IMR-90 (cell line): ENCODE measurements around the gene OMG. TPM values are rescaled to one million over a fixed set of nuclear protein-coding genes. Genes with fewer than 3 reads are reported as not detected.
"Not testable (repeated sequence)": the region's sequence is repeated elsewhere in the genome, so short reads cannot be mapped to it uniquely, and the experiment has no call there.

Experiments used
- ATAC-seq: fragments of 200-7000 bp; cut with Tn5 transposase; 2 replicates; pipeline ENCODE4 v1.9.1; 2020; ENCODE audit warnings: low read depth, mild to moderate bottlenecking, moderate library complexity
- BruUV-seq: library from RNA; stranded (reverse); fragments of 400-500 nt; replicated peaks from 2 replicates; lab custom pipeline; 2021; lab: Mats Ljungman, UMichigan
- CTCF ChIA-PET: fragments of 300-600 bp; formaldehyde crosslinking; extraction: SDS; loops from one replicate; lab custom pipeline; 2021; ENCODE audit warnings: antibody characterized with exemption; lab: Yijun Ruan, JAX
- POLR2A ChIA-PET: fragments of 300-600 bp; sonication (Branson Sonifier 250); formaldehyde crosslinking; loops from one replicate; lab custom pipeline; 2022; ENCODE audit warnings: antibody characterized with exemption; ENCODE audit not compliant: unreplicated experiment; lab: Charles Lee
- DNase-seq: peaks from one replicate; pipeline ENCODE4 v3.0.0; 2013
- H2AFZ ChIP-seq: replicated peaks from 2 replicates; pipeline ENCODE3; 2013; ENCODE audit warnings: low read length, mild to moderate bottlenecking; ENCODE audit not compliant: poor library complexity
- H2AK5ac ChIP-seq: 2 replicates; pipeline ENCODE4 v1.6.1; 2013; ENCODE audit warnings: low read depth, low read length, inconsistent platforms
- H2AK9ac ChIP-seq: replicated peaks from 2 replicates; pipeline ENCODE3; 2013; ENCODE audit warnings: mild to moderate bottlenecking, low read depth, low read length, moderate library complexity; ENCODE audit not compliant: poor library complexity
- H2BK120ac ChIP-seq: 2 replicates; pipeline ENCODE4 v1.6.1; 2013; ENCODE audit warnings: low read depth, low read length, inconsistent platforms
- H2BK15ac ChIP-seq: 3 replicates; pipeline ENCODE4 v1.6.1; 2013; ENCODE audit warnings: low read depth, low read length, inconsistent platforms
- H2BK20ac ChIP-seq: 2 replicates; pipeline ENCODE4 v1.6.1; 2013; ENCODE audit warnings: low read depth, mild to moderate bottlenecking, inconsistent platforms, low read length, moderate library complexity
- H2BK5ac ChIP-seq: 2 replicates; pipeline ENCODE4 v1.6.1; 2013; ENCODE audit warnings: mild to moderate bottlenecking, low read depth, low read length, inconsistent platforms; ENCODE audit not compliant: poor library complexity, severe bottlenecking
- H3K14ac ChIP-seq: replicated peaks from 2 replicates; pipeline ENCODE4 v1.6.1; 2013; ENCODE audit warnings: low read depth, low read length, inconsistent platforms
- H3K18ac ChIP-seq: 2 replicates; pipeline ENCODE4 v1.6.1; 2013; ENCODE audit warnings: low read depth, low read length, control low read depth
- H3K23ac ChIP-seq: 2 replicates; pipeline ENCODE4 v1.6.1; 2013; ENCODE audit warnings: low read depth, low read length, inconsistent platforms
- H3K27ac ChIP-seq: 2 replicates; pipeline ENCODE4 v1.5.1; 2013; ENCODE audit warnings: mild to moderate bottlenecking, control low read depth, low read length; ENCODE audit not compliant: insufficient read depth
- H3K27me3 ChIP-seq: 2 replicates; pipeline ENCODE4 v1.6.1; 2013; ENCODE audit warnings: low read length; ENCODE audit not compliant: control insufficient read depth, insufficient read depth
- H3K36me3 ChIP-seq: 2 replicates; pipeline ENCODE4 v1.6.1; 2013; ENCODE audit warnings: low read length, mixed read lengths; ENCODE audit not compliant: control insufficient read depth, insufficient read depth
- H3K4ac ChIP-seq: 2 replicates; pipeline ENCODE4 v1.6.1; 2013; ENCODE audit warnings: low read depth, low read length, inconsistent platforms
- H3K4me1 ChIP-seq: 2 replicates; pipeline ENCODE4 v1.6.1; 2013; ENCODE audit warnings: low read length, mixed read lengths; ENCODE audit not compliant: control insufficient read depth, insufficient read depth
- H3K4me2 ChIP-seq: 2 replicates; pipeline ENCODE4 v1.6.1; 2013; ENCODE audit warnings: low read depth, mild to moderate bottlenecking, control low read depth, low read length, moderate library complexity
- H3K4me3 ChIP-seq: 2 replicates; pipeline ENCODE4 v1.5.1; 2013; ENCODE audit warnings: low read depth, mild to moderate bottlenecking, control low read depth, low read length, moderate library complexity; ENCODE audit not compliant: insufficient read depth
- H3K56ac ChIP-seq: 2 replicates; pipeline ENCODE4 v1.6.1; 2013; ENCODE audit warnings: low read length, inconsistent platforms; ENCODE audit not compliant: insufficient read depth; ENCODE audit errors: extremely low read depth
- H3K79me1 ChIP-seq, 2 experiments: 2 replicates each; pipeline ENCODE4 v1.6.1; 2013; ENCODE audit warnings: low read length in 2 of 2, inconsistent platforms in 1 of 2, low read depth in 1 of 2
- H3K9ac ChIP-seq: 2 replicates; pipeline ENCODE4 v1.6.1; 2013; ENCODE audit warnings: low read depth, low read length, control low read depth
- H3K9me1 ChIP-seq: 2 replicates; pipeline ENCODE4 v1.6.1; 2013; ENCODE audit warnings: low read length, inconsistent platforms; ENCODE audit not compliant: insufficient read depth
- H3K9me3 ChIP-seq: 2 replicates; pipeline ENCODE4 v1.6.1; 2013; ENCODE audit warnings: low read length; ENCODE audit not compliant: control insufficient read depth, insufficient read depth
- H4K20me1 ChIP-seq: 2 replicates; pipeline ENCODE4 v1.6.1; 2013; ENCODE audit warnings: low read length, inconsistent platforms; ENCODE audit not compliant: insufficient read depth
- H4K5ac ChIP-seq: 2 replicates; pipeline ENCODE4 v1.6.1; 2013; ENCODE audit warnings: mild to moderate bottlenecking, low read depth, low read length, control low read depth
- H4K8ac ChIP-seq, 2 experiments: 2 replicates each; pipeline ENCODE4 v1.6.1; 2013; ENCODE audit warnings: low read depth in 2 of 2, low read length in 2 of 2, control low read depth in 1 of 2, inconsistent platforms in 1 of 2
- H4K91ac ChIP-seq: 2 replicates; pipeline ENCODE4 v1.6.1; 2013; ENCODE audit warnings: low read depth, low read length, inconsistent platforms; ENCODE audit not compliant: insufficient read depth
- WGBS, 2 experiments: methylation state at CpG; one replicate each; pipeline versions ENCODE4 v1.1.5 to v1.1.7; 2013; ENCODE audit warnings: missing lambda C conversion rate in 2 of 2; ENCODE audit not compliant: insufficient read length in 1 of 2; ENCODE audit errors: extremely low coverage in 2 of 2; 5-methylcytosine and 5-hydroxymethylcytosine counted together
- dilution Hi-C: fragments of 300-500 bp; cut with HindIII; formaldehyde crosslinking; loops from one replicate; pipeline ENCODE4 v1.14.3; 2018; ENCODE audit warnings: low sequenced_read_pairs; ENCODE audit not compliant: unreplicated experiment
- in situ Hi-C: fragments of 300-500 bp; cut with MboI; formaldehyde crosslinking; loops from 3 replicates; pipeline ENCODE4 v1.14.3; 2019; ENCODE audit warnings: low sequenced_read_pairs, inconsistent platforms, mixed read lengths
- intact Hi-C: fragments of 100-400 bp; cut with micrococcal nuclease; formaldehyde crosslinking; loops from 2 replicates; pipeline ENCODE4 v1.10.0; 2022
- polyA plus RNA-seq, 3 experiments: library from polyadenylated mRNA; depleted of rRNA; stranded (reverse); fragments of >200 nt; gene quantifications; 2 replicates each; pipeline ENCODE4 v1.2.3, GENCODE V29; 2012; ENCODE audit warnings: low replicate concordance in 1 of 3
- total RNA-seq: library from RNA; depleted of rRNA; stranded (reverse); fragments of >200 nt; gene quantifications from 2 replicates; pipeline ENCODE4 v1.2.3, GENCODE V29; 2012

The OMG gene
- total and polyA plus RNA-seq, 2 of the 4 experiments (the other 2 are of a cell fraction), result 0.18 TPM; not detected in 1

GRCh38 chr17:31345191-31345747 is 48.2 kb upstream of the OMG start:
- intact Hi-C loops, H3K14ac ChIP-seq: not testable (repeated sequence)

More at GRCh38 chr17:31345191-31345747, 48.2 kb upstream of the OMG start:
- H3K56ac ChIP-seq, H2AK5ac ChIP-seq, DNase-seq, H3K9me3 ChIP-seq, H4K5ac ChIP-seq, H2AK9ac ChIP-seq, H3K27me3 ChIP-seq, H4K91ac ChIP-seq, H2BK120ac ChIP-seq, H3K23ac ChIP-seq, H4K8ac ChIP-seq, H3K4ac ChIP-seq, H3K4me3 ChIP-seq, in situ Hi-C loops, H2BK15ac ChIP-seq, H3K79me1 ChIP-seq, H2BK20ac ChIP-seq, CTCF ChIA-PET, H2BK5ac ChIP-seq, H3K27ac ChIP-seq, H3K9ac ChIP-seq, H3K18ac ChIP-seq, H4K20me1 ChIP-seq, H2AFZ ChIP-seq, POLR2A ChIA-PET, H3K4me1 ChIP-seq, ATAC-seq, H3K9me1 ChIP-seq, BruUV-seq, dilution Hi-C loops, H3K4me2 ChIP-seq: not testable (repeated sequence)
- H3K36me3 ChIP-seq, result peaks cover 15% of the 10 kb centered on the region
- no CpG with 5 or more reads among the region's 34 CpGs for WGBS, 2 experiments
